ENCODE measurements around the gene CERS6. TPM values are rescaled to one million over a fixed set of nuclear protein-coding genes. Genes with fewer than 3 reads are reported as not detected.

The CERS6 gene
- total RNA-seq, 2 donors from 2014 or later = 12.5 to 16.3 TPM

DNA sequence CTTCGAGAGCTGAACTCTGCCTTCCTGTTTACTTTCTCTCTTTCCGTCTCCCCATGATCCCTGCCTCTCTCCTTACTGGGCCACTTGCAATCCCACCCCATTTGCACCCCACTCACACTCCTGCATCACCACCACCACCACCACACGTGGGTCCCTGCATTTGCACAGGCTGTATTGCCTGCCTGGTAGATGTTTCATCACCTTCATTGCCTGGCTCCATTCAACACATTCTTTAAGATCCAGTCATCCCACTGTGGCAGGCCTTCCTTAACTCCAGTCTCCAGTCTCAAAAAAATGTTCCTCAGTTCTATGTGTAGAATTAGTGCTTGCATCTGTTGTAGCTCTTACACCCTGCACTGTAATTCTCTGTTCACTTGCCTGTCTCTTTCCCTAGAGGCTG lies 360.3 kb downstream of the CERS6 start:
- DNase-seq = no peak
- H3K4me1 ChIP-seq = peaks cover 49% of the 10 kb centered on the region
- WGBS, 2 donors = 89 to 91% methylated on average over 3 of the region's 3 CpGs
- intact Hi-C loops (cut with DNase I) = no loop called here
- H3K27ac ChIP-seq = peak overlapping the region in 3 of 4 donors; percentile 11 to 57 (median 55)
- H3K27me3 ChIP-seq = no peaks in the 10 kb centered on the region
- ATAC-seq = no peak
- H3K36me3 ChIP-seq (replicated peaks in 1 of 2; ENCODE audit: insufficient read depth in 1 of 2, low read depth in 2 of 2) = no peaks in the 10 kb centered on the region
- no peak overlapping the region for H3K4me3 ChIP-seq
- no peaks in the 10 kb centered on the region for H3K9me3 ChIP-seq
- TF ChIP-seq POLR2A (IDR thresholded peaks at IDR 0.05) (no peak), CTCF (IDR thresholded peaks at IDR 0.05) (no peak)

- Histone ChIP-seq H3K9me3 (no peaks in the 10 kb centered on the region), H3K27ac (no peak overlapping the region), H3K4me1 (peaks cover 30% of the 10 kb centered on the region), H3K4me3 (no peak overlapping the region), H3K27me3 (no peaks in the 10 kb centered on the region), H3K36me3 (replicated peaks in 1 of 2; ENCODE audit: insufficient read depth in 1 of 2, low read depth in 2 of 2) (no peaks in the 10 kb centered on the region)
- DNase-seq (no peak), ATAC-seq (no peak)
- intact Hi-C loops (cut with DNase I) = no loop called here
- WGBS, 2 donors = 64 to 82% methylated on average over 10 of the region's 10 CpGs
- no peak for TF ChIP-seq POLR2A (IDR thresholded peaks at IDR 0.05)
- TF ChIP-seq CTCF (IDR thresholded peaks at IDR 0.05) = no peak
These were observed 363.1 kb downstream of the CERS6 start for GRCh38 chr2:168819050-168819715.

- peaks cover 22% of the 10 kb centered on the region for H3K4me1 ChIP-seq
- no peaks in the 10 kb centered on the region for H3K27me3 ChIP-seq
- no peaks in the 10 kb centered on the region for H3K9me3 ChIP-seq
- no peaks in the 10 kb centered on the region for H3K36me3 ChIP-seq (replicated peaks in 1 of 2; ENCODE audit: insufficient read depth in 1 of 2, low read depth in 2 of 2)
- TF ChIP-seq CTCF (IDR thresholded peaks at IDR 0.05) = no peak
- no peak for TF ChIP-seq POLR2A (IDR thresholded peaks at IDR 0.05)
- DNase-seq (no peak), ATAC-seq (no peak)
- no peak overlapping the region for H3K4me3 ChIP-seq
- intact Hi-C loops (cut with DNase I) = no loop called here
- H3K27ac ChIP-seq = no peak overlapping the region
- WGBS, 2 donors = 81 to 89% methylated on average over 6 of the region's 6 CpGs
These were observed 363.9 kb downstream of the CERS6 start for GRCh38 chr2:168819829-168820489.

DNA sequence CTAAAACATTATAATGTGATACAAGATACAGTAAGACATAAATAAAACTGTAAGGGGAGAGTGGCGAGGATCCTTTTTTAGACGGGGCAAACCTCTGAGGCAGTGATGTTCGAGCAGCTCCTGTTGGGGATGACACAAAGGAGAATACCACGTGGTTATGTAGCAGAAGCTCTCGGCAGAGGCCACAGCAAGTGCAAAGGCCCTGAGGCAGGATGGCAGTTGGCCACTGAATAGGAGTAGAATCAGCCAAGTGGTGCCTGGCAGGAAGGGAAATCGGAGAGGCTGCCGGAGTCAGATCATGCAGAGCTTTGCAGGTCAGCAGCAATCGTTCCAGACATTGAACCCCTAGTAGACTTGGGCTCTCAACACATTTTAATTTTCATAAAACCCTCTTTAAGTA lies 365.5 kb downstream of the CERS6 start:
- ATAC-seq (no peak), DNase-seq (no peak)
- intact Hi-C loops (cut with DNase I) = no loop called here
- no peaks in the 10 kb centered on the region for H3K9me3 ChIP-seq
- H3K4me1 ChIP-seq = peaks cover 6% of the 10 kb centered on the region
- no peaks in the 10 kb centered on the region for H3K27me3 ChIP-seq
- TF ChIP-seq CTCF (IDR thresholded peaks at IDR 0.05) (no peak), POLR2A (IDR thresholded peaks at IDR 0.05) (no peak)
- peaks cover 0 to 2% of the 10 kb centered on the region in 2 donors for H3K36me3 ChIP-seq (replicated peaks in 1 of 2; ENCODE audit: insufficient read depth in 1 of 2, low read depth in 2 of 2)
- H3K27ac ChIP-seq = no peak overlapping the region
- no peak overlapping the region for H3K4me3 ChIP-seq
- WGBS, 2 donors = 87 to 92% methylated on average over 8 of the region's 8 CpGs

All from body of pancreas (tissue), 4 donors.